WTC11 (cell line): ENCODE data around the gene BEST4. TPM values are rescaled to one million over a fixed set of nuclear protein-coding genes. Genes with fewer than 3 reads are reported as not detected.

Experiments used
- ATAC-seq: fragments of 200-7000 bp; cut with Tn5 transposase; 2 replicates; pipeline ENCODE4 v1.10.0; 2021; ENCODE audit warnings: mild to moderate bottlenecking, moderate library complexity
- CTCF ChIA-PET: fragments of 300-600 bp; sonication (Branson Sonifier 250); formaldehyde crosslinking; loops from one replicate; lab custom pipeline; 2021; ENCODE audit warnings: antibody characterized with exemption; lab: Charles Lee
- POLR2A ChIA-PET: fragments of 350-600 bp; sonication (Branson Sonifier 250); formaldehyde crosslinking; loops from one replicate; lab custom pipeline; 2021; ENCODE audit warnings: antibody characterized with exemption; lab: Charles Lee
- DNase-seq: peaks from one replicate; pipeline ENCODE4 v3.0.0; 2021; ENCODE audit warnings: low spot score
- H3K27ac Mint-ChIP-seq: 2 replicates; pipeline ENCODE4 v1.8.0; 2021; ENCODE audit warnings: mixed read lengths
- H3K27me3 Mint-ChIP-seq: 2 replicates; pipeline ENCODE4 v1.8.0; 2021; ENCODE audit warnings: low read depth, mild to moderate bottlenecking, moderate library complexity, mixed read lengths
- H3K36me3 Mint-ChIP-seq: 2 replicates; pipeline ENCODE4 v1.8.0; 2021; ENCODE audit warnings: mixed read lengths
- H3K4me1 Mint-ChIP-seq: 2 replicates; pipeline ENCODE4 v1.8.0; 2022; ENCODE audit warnings: mixed read lengths
- H3K4me3 Mint-ChIP-seq: 2 replicates; pipeline ENCODE4 v1.8.0; 2021; ENCODE audit warnings: mild to moderate bottlenecking, moderate library complexity, mixed read lengths
- H3K9me3 Mint-ChIP-seq: 2 replicates; pipeline ENCODE4 v1.8.0; 2021; ENCODE audit warnings: mixed read lengths
- AR ChIP-seq: fragments of 250-450 bp; sonication (Bioruptor Pico); IDR thresholded peaks from 2 replicates; pipeline ENCODE4 v1.9.0; 2021; ENCODE audit warnings: mild to moderate bottlenecking
- ATF1 ChIP-seq: sonication (generic); formaldehyde crosslinking; IDR thresholded peaks from 2 replicates; pipeline ENCODE4 v1.8.1; 2023; ENCODE audit warnings: mild to moderate bottlenecking, moderate library complexity, missing genetic modification reagents
- ATF3 ChIP-seq: sonication (generic); formaldehyde crosslinking; conservative IDR thresholded peaks from 2 replicates; pipeline ENCODE4 v1.8.1; 2022; ENCODE audit warnings: mild to moderate bottlenecking, missing genetic modification reagents
- ATF6 ChIP-seq: sonication (generic); formaldehyde crosslinking; IDR thresholded peaks from 2 replicates; pipeline ENCODE4 v1.8.1; 2023; ENCODE audit warnings: mild to moderate bottlenecking, missing genetic modification reagents
- E2F4 ChIP-seq: sonication (generic); formaldehyde crosslinking; IDR thresholded peaks from 2 replicates; pipeline ENCODE4 v1.8.1; 2022; ENCODE audit warnings: low read depth, mild to moderate bottlenecking, moderate library complexity, missing genetic modification reagents, borderline replicate concordance
- ERG ChIP-seq: fragments of 250-450 bp; sonication (Bioruptor Pico); IDR thresholded peaks from 2 replicates; pipeline ENCODE4 v1.8.0; 2021; ENCODE audit warnings: mild to moderate bottlenecking
- FOXK1 ChIP-seq: sonication (generic); formaldehyde crosslinking; IDR thresholded peaks from 2 replicates; pipeline ENCODE4 v1.8.0; 2022; ENCODE audit warnings: mild to moderate bottlenecking, moderate library complexity, missing genetic modification reagents
- GABPB1 ChIP-seq: sonication (generic); formaldehyde crosslinking; IDR thresholded peaks from 2 replicates; pipeline ENCODE4 v1.8.1; 2023; ENCODE audit warnings: mild to moderate bottlenecking, missing genetic modification reagents
- HMGXB4 ChIP-seq: sonication (generic); formaldehyde crosslinking; IDR thresholded peaks from 2 replicates; pipeline ENCODE4 v1.8.1; 2023; ENCODE audit warnings: mild to moderate bottlenecking, moderate library complexity, missing genetic modification reagents
- MLX ChIP-seq: sonication (generic); formaldehyde crosslinking; IDR thresholded peaks from 2 replicates; pipeline ENCODE4 v1.8.1; 2023; ENCODE audit warnings: mild to moderate bottlenecking, missing genetic modification reagents, moderate library complexity
- NR1H2 ChIP-seq: sonication (generic); formaldehyde crosslinking; IDR thresholded peaks from 2 replicates; pipeline ENCODE4 v1.9.0; 2021; ENCODE audit warnings: mild to moderate bottlenecking, moderate library complexity, missing genetic modification reagents
- PREB ChIP-seq: sonication (generic); formaldehyde crosslinking; IDR thresholded peaks from 2 replicates; pipeline ENCODE4 v1.8.1; 2022; ENCODE audit warnings: mild to moderate bottlenecking, missing genetic modification reagents, moderate library complexity, borderline replicate concordance
- PRRX2 ChIP-seq: fragments of 250-450 bp; sonication (Bioruptor Pico); IDR thresholded peaks from 2 replicates; pipeline ENCODE4 v1.8.0; 2021; ENCODE audit warnings: mild to moderate bottlenecking
- TEAD1 ChIP-seq: sonication (generic); formaldehyde crosslinking; IDR thresholded peaks from 2 replicates; pipeline ENCODE4 v1.8.0; 2022; ENCODE audit warnings: mild to moderate bottlenecking, missing genetic modification reagents
- TEAD4 ChIP-seq: sonication (generic); formaldehyde crosslinking; IDR thresholded peaks from 2 replicates; pipeline ENCODE4 v1.8.0; 2022; ENCODE audit warnings: mild to moderate bottlenecking, missing genetic modification reagents
- ZMAT4 ChIP-seq: fragments of 250-450 bp; sonication (Bioruptor Pico); IDR thresholded peaks from 2 replicates; pipeline ENCODE4 v1.9.0; 2021; ENCODE audit warnings: mild to moderate bottlenecking
- ZNF317 ChIP-seq: sonication (generic); formaldehyde crosslinking; IDR thresholded peaks from 2 replicates; pipeline ENCODE4 v1.8.1; 2023; ENCODE audit warnings: low read depth, mild to moderate bottlenecking, moderate library complexity, missing genetic modification reagents, borderline replicate concordance
- ZNF423 ChIP-seq: fragments of 250-450 bp; sonication (Bioruptor Pico); IDR thresholded peaks from 2 replicates; pipeline ENCODE4 v2.1.2; 2022; ENCODE audit warnings: mild to moderate bottlenecking, moderate library complexity
- ZNF512 ChIP-seq: sonication (generic); formaldehyde crosslinking; IDR thresholded peaks from 2 replicates; pipeline ENCODE4 v1.8.1; 2022; ENCODE audit warnings: missing genetic modification reagents, borderline replicate concordance
- ZNF671 ChIP-seq: fragments of 250-450 bp; sonication (Bioruptor Pico); IDR thresholded peaks from 2 replicates; pipeline ENCODE4 v1.8.0; 2021; ENCODE audit warnings: mild to moderate bottlenecking
- total RNA-seq: library from RNA; stranded (reverse); gene quantifications from 3 replicates; pipeline ENCODE4 v1.2.3, GENCODE V29; 2021

BEST4 gene
- total RNA-seq, 1 experiment from 2014 or later = 1.6 TPM

GRCh38 chr1:44819608-44820327 lies 31.8 kb upstream of the BEST4 start:
- H3K4me3 Mint-ChIP-seq = peak overlapping the region; percentile 81
- ChIA-PET CTCF (interaction anchor here (0.6 to 2.7 kb wide), 10 partner anchors 11 to 490 kb away, joined by 3 to 10 read pairs (median 4); partner anchors contain the start of genes BTBD19, HECTD3, PLK3 and RNU5D-1), POLR2A (interaction anchor here (0.5 to 3.2 kb wide), 14 partner anchors 10 to 296 kb away, joined by 3 to 22 read pairs (median 5); partner anchors contain the start of genes BEST4, BTBD19, PLK3 and PTCH2)
- peak; percentile 83 for DNase-seq
- peak overlapping the region; percentile 100 for H3K27ac Mint-ChIP-seq
- peaks cover 24% of the 10 kb centered on the region for H3K4me1 Mint-ChIP-seq
- H3K27me3 Mint-ChIP-seq = no peaks in the 10 kb centered on the region
- no peaks in the 10 kb centered on the region for H3K36me3 Mint-ChIP-seq
- no peaks in the 10 kb centered on the region for H3K9me3 Mint-ChIP-seq
- ATAC-seq = peak; percentile 93
- TF ChIP-seq NR1H2 (CRISPR knock-in tag) (no peak), TEAD4 (CRISPR knock-in tag) (peak; percentile 66; the same call in 1 of the 2 replicates), ATF3 (CRISPR knock-in tag) (0 out of 2 replicates have a peak, but pooled peaks have one; percentile 34), FOXK1 (CRISPR knock-in tag) (peak; percentile 33; the same call in 1 of the 2 replicates), TEAD1 (peak; percentile 96), PREB (CRISPR knock-in tag) (0 out of 2 replicates have a peak, but pooled peaks have one; percentile 58), ZNF317 (CRISPR knock-in tag) (0 out of 2 replicates have a peak, but pooled peaks have one; percentile 31), PRRX2 (CRISPR knock-in tag) (peak; percentile 97), ATF6 (no peak), ERG (peak; percentile 97), ZMAT4 (CRISPR knock-in tag) (peak; percentile 98), ZNF512 (CRISPR knock-in tag) (peak; percentile 24; the same call in 1 of the 2 replicates), HMGXB4 (CRISPR knock-in tag) (peak; percentile 50; the same call in 1 of the 2 replicates), ATF1 (CRISPR knock-in tag) (peak; percentile 95), ZNF671 (CRISPR knock-in tag) (peak; percentile 99), E2F4 (CRISPR knock-in tag) (peak; percentile 18; the same call in 1 of the 2 replicates), GABPB1 (CRISPR knock-in tag) (0 out of 2 replicates have a peak, but pooled peaks have one; percentile 7), MLX (CRISPR knock-in tag) (peak; percentile 94), ZNF423 (peak; percentile 38; the same call in 1 of the 2 replicates), AR (CRISPR knock-in tag) (peak; percentile 99)
